Sigmoid colon (tissue), 7 donors: ENCODE results near the gene FGF11. TPM values are rescaled to one million over a fixed set of nuclear protein-coding genes. Genes with fewer than 3 reads are reported as not detected.

Source experiments
- DNase-seq: peaks from one replicate; pipeline ENCODE4 v3.0.0-alpha.2; 2019
- H3K27ac ChIP-seq, 4 donors: fragments of 200-600 bp; sonication (generic); one replicate each; pipeline ENCODE4 v1.5.1; 2016 to 2019; ENCODE audit warnings: mild to moderate bottlenecking in 1 of 4
- H3K27me3 ChIP-seq, 3 donors: fragments of 200-600 bp; sonication (generic); one replicate each; pipeline ENCODE4 v1.5.1; 2019; ENCODE audit warnings: mild to moderate bottlenecking in 1 of 3
- H3K36me3 ChIP-seq, 4 donors: fragments of 200-600 bp; sonication (generic); one replicate each; pipeline ENCODE4 v1.5.1; 2016 to 2019
- H3K4me1 ChIP-seq, 4 donors: fragments of 200-600 bp; sonication (generic); one replicate each; pipeline ENCODE4 v1.5.1; 2017 to 2019
- H3K4me3 ChIP-seq, 4 donors: fragments of 200-600 bp; sonication (generic); one replicate each; pipeline ENCODE4 v1.5.1; 2017 to 2019; ENCODE audit warnings: mild to moderate bottlenecking in 2 of 4, moderate library complexity in 1 of 4
- H3K9me3 ChIP-seq, 4 donors: fragments of 200-600 bp in 3 of 4; sonication (generic) in 3 of 4; one replicate each; pipeline versions ENCODE4 v1.5.1 to v1.6.1; 2013 to 2019
- EP300 ChIP-seq, 4 donors: sonication (generic); formaldehyde crosslinking; IDR thresholded peaks; one replicate each; pipeline ENCODE4 v1.6.1; 2017; ENCODE audit warnings: antibody characterized with exemption in 4 of 4
- POLR2A ChIP-seq, 2 donors: fragments of 450-650 bp; IDR thresholded peaks; one replicate each; pipeline ENCODE4 v1.6.1; 2016; ENCODE audit warnings: antibody characterized with exemption in 2 of 2, mild to moderate bottlenecking in 2 of 2, moderate library complexity in 2 of 2
- POLR2AphosphoS5 ChIP-seq, 4 donors: sonication (generic); formaldehyde crosslinking; IDR thresholded peaks; one replicate each; pipeline ENCODE4 v1.6.1; 2017; ENCODE audit warnings: antibody characterized with exemption in 4 of 4
- WGBS, 2 donors: extraction: QIAGEN DNeasy Blood & Tissue Kit; methylation state at CpG; one replicate each; pipeline ENCODE4 v1.1.7; 2013; 5-methylcytosine and 5-hydroxymethylcytosine counted together
- intact Hi-C: fragments of 100-400 bp; cut with DNase I; formaldehyde crosslinking; loops from one replicate; pipeline ENCODE4 v1.15.1; 2023
- polyA plus RNA-seq, 3 donors: library from polyadenylated mRNA; stranded (reverse); fragments of 200-250 nt; gene quantifications; one replicate each; pipeline ENCODE4 v1.2.3, GENCODE V29; 2013
- total RNA-seq, 4 donors: library from RNA; depleted of rRNA; stranded (reverse); fragments of >200 nt; gene quantifications; one replicate each; pipeline ENCODE4 v1.1.0, GENCODE V29; 2016
- TF ChIP-seq, protein P1 (sequence below), 4 experiments: fragments of 450-650 bp in 3 of 4; fragments of 200-600 bp in 1 of 4; IDR thresholded peaks; one replicate each; pipeline ENCODE4 v1.5.1; 2016 to 2019; ENCODE audit warnings: antibody characterized with exemption in 4 of 4, mild to moderate bottlenecking in 3 of 4, moderate library complexity in 2 of 4
- donor health status: healthy with polysubstance abuse.
- donor health status: Bipolar disorder and iron deficiency.
- donor health status: healthy.

The FGF11 gene
- total and polyA plus RNA-seq, 7 donors = 0.36 to 2.8 (median 0.69) TPM; not detected in 4

DNA sequence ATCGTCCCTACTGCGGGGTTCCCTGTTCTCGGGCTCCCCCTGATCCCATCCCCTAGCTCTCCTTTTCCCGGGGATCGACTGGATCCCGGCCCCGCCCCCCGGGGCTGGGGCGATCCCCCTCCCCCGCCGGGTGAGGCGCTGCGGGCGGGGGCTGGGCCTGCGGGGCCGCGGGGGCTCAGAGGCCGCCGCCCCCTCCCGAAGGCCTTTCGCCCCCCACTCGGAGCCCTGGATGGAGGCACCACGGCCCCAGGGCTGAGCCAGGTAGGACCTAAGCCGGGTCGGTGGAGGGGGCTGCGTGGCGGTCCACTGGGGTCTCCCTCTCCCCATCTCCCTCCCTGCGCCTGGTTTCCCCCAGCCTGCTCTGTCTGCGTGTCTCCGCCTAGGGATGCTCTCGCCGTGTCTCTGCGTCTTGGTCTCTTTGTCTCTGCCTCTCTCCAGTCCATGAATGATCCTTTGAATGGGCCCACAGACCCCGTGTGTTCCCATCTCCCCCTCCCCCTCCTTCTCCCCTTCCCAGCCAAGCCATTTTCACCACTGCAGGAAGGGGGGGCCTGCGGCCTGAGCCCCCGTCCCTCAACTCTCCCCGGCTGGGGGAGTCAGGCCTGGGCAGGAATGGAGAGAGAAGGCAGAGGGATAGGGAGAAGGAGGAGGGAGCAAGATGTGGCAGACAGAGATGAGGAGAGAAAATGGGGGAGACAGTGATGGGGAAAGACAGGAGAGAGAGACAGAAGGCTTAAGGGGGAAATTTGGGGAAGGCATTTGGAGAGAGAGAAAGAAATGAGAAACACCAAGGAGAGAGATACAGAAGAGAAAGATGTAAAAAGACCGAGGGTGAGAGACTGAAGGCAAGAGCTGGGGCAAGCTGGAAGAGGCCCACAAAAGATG, 33.7 kb upstream of the FGF11 start:
- 10 to 18% methylated on average over 38 of the region's 38 CpGs for WGBS, 2 donors
- peaks cover 0 to 45% (median 34%) of the 10 kb centered on the region in 4 donors for H3K4me1 ChIP-seq

DNA sequence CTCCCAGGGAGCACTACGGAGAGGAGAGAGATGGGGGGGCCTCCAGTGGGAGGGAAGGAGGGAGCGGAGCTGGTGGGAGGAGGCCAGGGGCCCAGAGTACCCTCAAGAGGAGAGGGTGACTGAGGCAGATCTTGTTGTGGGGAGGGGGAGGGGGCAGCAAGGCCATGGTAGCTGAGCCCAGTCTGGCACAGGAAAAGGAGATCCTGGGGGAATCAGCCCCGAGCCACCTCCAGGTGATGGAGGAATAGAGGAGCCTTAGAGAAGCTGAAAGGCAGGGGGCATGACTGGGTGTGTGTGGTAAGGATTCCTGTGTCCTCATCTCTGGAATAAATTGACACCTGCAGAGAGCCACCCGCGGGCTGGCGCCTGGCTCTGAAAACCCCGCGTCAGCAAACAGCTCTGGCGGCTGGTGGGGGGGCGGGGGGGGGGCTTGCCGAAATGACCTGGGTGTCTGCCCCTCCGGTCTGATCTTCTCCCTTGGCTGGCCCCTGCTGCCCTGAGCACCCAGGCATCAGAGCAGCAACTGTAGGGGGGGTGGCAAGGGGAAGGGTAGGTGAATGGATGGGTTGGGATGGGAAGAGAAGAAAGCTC, 33.0 kb upstream of the FGF11 start:
- H3K27ac ChIP-seq = peak overlapping the region; percentile 88 to 95 (median 92)
- TF ChIP-seq, protein P1, sequence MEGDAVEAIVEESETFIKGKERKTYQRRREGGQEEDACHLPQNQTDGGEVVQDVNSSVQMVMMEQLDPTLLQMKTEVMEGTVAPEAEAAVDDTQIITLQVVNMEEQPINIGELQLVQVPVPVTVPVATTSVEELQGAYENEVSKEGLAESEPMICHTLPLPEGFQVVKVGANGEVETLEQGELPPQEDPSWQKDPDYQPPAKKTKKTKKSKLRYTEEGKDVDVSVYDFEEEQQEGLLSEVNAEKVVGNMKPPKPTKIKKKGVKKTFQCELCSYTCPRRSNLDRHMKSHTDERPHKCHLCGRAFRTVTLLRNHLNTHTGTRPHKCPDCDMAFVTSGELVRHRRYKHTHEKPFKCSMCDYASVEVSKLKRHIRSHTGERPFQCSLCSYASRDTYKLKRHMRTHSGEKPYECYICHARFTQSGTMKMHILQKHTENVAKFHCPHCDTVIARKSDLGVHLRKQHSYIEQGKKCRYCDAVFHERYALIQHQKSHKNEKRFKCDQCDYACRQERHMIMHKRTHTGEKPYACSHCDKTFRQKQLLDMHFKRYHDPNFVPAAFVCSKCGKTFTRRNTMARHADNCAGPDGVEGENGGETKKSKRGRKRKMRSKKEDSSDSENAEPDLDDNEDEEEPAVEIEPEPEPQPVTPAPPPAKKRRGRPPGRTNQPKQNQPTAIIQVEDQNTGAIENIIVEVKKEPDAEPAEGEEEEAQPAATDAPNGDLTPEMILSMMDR (IDR thresholded peaks at IDR 0.05) = no peak
- TF ChIP-seq EP300 (IDR thresholded peaks at IDR 0.05) = no peak
- TF ChIP-seq POLR2AphosphoS5 (IDR thresholded peaks at IDR 0.05) = no peak
- no peak for TF ChIP-seq POLR2A (IDR thresholded peaks at IDR 0.05)
- WGBS, 2 donors = 25 to 57% methylated on average over 12 of the region's 12 CpGs
- H3K4me3 ChIP-seq = peak overlapping the region in 2 of 4 donors; percentile 81 to 89
- DNase-seq = no peak
- H3K36me3 ChIP-seq = peaks cover 0 to 28% (median 7%) of the 10 kb centered on the region in 4 donors
- peaks cover 0 to 41% (median 34%) of the 10 kb centered on the region in 4 donors for H3K4me1 ChIP-seq
- no peaks in the 10 kb centered on the region for H3K27me3 ChIP-seq
- intact Hi-C loops = loop anchor here (10.0 kb wide), 1 partner anchor 762 kb away; the partner anchor contains the start of genes KIAA0753 and TXNDC17
- no peaks in the 10 kb centered on the region for H3K9me3 ChIP-seq

More for the DNA sequence above, 33.7 kb upstream of the FGF11 start:
- Histone ChIP-seq H3K36me3 (peaks cover 0 to 26% (median 6%) of the 10 kb centered on the region in 4 donors), H3K27ac (peak overlapping the region; percentile 88 to 95 (median 92)), H3K27me3 (no peaks in the 10 kb centered on the region), H3K9me3 (no peaks in the 10 kb centered on the region), H3K4me3 (peak overlapping the region; percentile 70 to 93 (median 85))
- DNase-seq = no peak
- intact Hi-C loops = loop anchor here (2.0 to 10.0 kb wide), 4 partner anchors 31 to 761 kb away; partner anchors contain the start of genes KIAA0753 and TXNDC17
- TF ChIP-seq POLR2A (IDR thresholded peaks at IDR 0.05) (no peak), EP300 (IDR thresholded peaks at IDR 0.05) (no peak), POLR2AphosphoS5 (IDR thresholded peaks at IDR 0.05) (no peak)
- TF ChIP-seq, protein P1 (IDR thresholded peaks at IDR 0.05) = no peak

DNA sequence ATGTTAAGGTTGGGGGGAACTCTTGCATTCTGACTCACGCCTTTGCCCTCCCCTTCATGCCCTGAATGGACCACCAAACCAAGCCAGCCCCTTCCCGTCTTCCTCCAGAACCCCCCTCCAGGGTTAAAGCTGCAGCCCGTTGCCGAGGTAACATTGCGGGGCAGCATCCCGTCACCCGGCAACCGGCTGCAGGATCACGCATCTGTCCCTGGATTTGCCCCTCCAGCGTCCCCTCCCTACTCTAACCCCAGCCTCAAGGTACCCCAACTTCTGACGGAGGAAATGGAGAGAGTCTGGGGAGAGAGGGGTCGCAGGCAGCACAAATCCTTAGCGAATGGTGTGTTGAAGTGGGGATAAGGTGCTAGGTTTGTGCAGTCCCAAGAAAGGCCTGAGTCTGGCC, 32.2 kb upstream of the FGF11 start:
- Histone ChIP-seq H3K9me3 (no peaks in the 10 kb centered on the region), H3K4me1 (peaks cover 0 to 39% (median 32%) of the 10 kb centered on the region in 4 donors), H3K4me3 (no peak overlapping the region), H3K27me3 (no peaks in the 10 kb centered on the region), H3K36me3 (peaks cover 0 to 28% (median 7%) of the 10 kb centered on the region in 4 donors), H3K27ac (no peak overlapping the region)
- 83 to 84% methylated on average over 13 of the region's 13 CpGs for WGBS, 2 donors
- DNase-seq = no peak
- no peak for TF ChIP-seq POLR2A (IDR thresholded peaks at IDR 0.05)
- TF ChIP-seq, protein P1 (IDR thresholded peaks at IDR 0.05) = no peak
- intact Hi-C loops = loop anchor here (10.0 kb wide), 1 partner anchor 762 kb away; the partner anchor contains the start of genes KIAA0753 and TXNDC17

DNA sequence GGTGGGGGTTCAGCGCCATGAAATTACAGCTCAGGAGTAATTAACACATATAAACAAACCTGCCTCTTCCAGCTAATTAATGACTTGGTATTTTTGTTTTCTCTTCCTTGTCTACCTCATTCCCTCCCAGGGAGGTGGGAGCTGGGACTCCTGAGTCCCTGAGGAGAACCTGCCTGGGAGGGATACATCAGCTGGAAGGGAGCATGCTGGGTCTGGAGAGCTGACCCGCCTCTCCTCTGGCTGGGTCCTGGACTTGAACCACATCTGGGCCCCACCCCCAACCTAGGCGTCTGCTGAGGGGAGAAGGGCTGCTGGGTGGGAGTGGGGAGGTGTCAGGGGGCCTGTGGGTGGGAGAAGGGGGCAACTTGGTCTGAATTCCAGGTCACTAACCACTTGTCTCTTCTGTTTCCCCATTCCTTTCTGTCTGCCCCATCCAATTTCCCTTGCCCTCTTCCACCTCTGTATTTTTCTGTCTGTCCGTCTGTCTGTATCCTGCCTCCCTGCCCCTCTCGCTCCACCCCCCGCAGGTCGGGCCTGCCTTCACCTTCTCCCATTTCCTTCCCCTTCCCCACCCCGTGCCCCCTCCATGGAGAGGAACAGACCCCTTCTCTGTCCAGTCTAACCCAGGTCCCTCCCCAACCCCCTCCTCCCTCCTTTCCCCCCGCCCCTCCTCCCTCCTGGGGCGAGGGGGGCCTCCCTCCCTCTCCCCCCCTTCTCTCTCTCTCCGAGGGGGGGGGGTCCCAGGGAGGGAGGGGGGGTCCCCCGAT, 31.6 kb upstream of the FGF11 start, which contains the start of gene NLGN2:
Gene NLGN2 (plus strand): TSS at position 361 of the 767 bp plus-strand sequence. CDS start 411 bp downstream, outside the sequence.
- no peak for DNase-seq
- TF ChIP-seq POLR2A (IDR thresholded peaks at IDR 0.05) (no peak), POLR2AphosphoS5 (IDR thresholded peaks at IDR 0.05) (no peak), EP300 (IDR thresholded peaks at IDR 0.05) (no peak)
- TF ChIP-seq, protein P1 (IDR thresholded peaks at IDR 0.05) = no peak
- Histone ChIP-seq H3K27me3 (no peaks in the 10 kb centered on the region), H3K36me3 (peaks cover 0 to 28% (median 7%) of the 10 kb centered on the region in 4 donors), H3K27ac (no peak within 1 kb of the TSS), H3K4me1 (peaks cover 0 to 33% (median 26%) of the 10 kb centered on the region in 4 donors), H3K9me3 (no peaks in the 10 kb centered on the region), H3K4me3 (no peak within 1 kb of the TSS)
- intact Hi-C loops = loop anchor here (10.0 kb wide), 1 partner anchor 763 kb away; the partner anchor contains the start of genes KIAA0753 and TXNDC17
- WGBS, 2 donors = 32 to 44% methylated on average over 11 to 12 of the region's 12 CpGs
